SK-N-SH treated with all-trans-retinoic acid at 6 μM for 48 hours (cell line): ENCODE data around the gene C1orf105.

ENCODE experiments used
- ATAC-seq: fragments of 200-7000 bp; cut with Tn5 transposase; 3 replicates; pipeline ENCODE4 v1.9.1; 2020; ENCODE audit warnings: mild to moderate bottlenecking, moderate library complexity
- ARNTL ChIP-seq: fragments of 450-650 bp; formaldehyde crosslinking; IDR thresholded peaks from 2 replicates; pipeline ENCODE4 v1.5.0; 2020; ENCODE audit warnings: low read depth, mild to moderate bottlenecking, moderate library complexity, borderline replicate concordance
- BACH2 ChIP-seq: fragments of 250-450 bp; sonication (Bioruptor Pico); IDR thresholded peaks from 2 replicates; pipeline ENCODE4 v1.9.0; 2021; ENCODE audit warnings: mild to moderate bottlenecking, borderline replicate concordance
- CSDC2 ChIP-seq: fragments of 250-450 bp; sonication (Bioruptor Pico); IDR thresholded peaks from 2 replicates; pipeline ENCODE4 v1.5.0; 2020; ENCODE audit warnings: mild to moderate bottlenecking, moderate library complexity
- ESRRG ChIP-seq: fragments of 250-450 bp; sonication (Bioruptor Pico); IDR thresholded peaks from 2 replicates; pipeline ENCODE4 v1.6.1; 2021; ENCODE audit warnings: mild to moderate bottlenecking
- GLIS3 ChIP-seq: fragments of 250-450 bp; sonication (Bioruptor Pico); IDR thresholded peaks from 2 replicates; pipeline ENCODE4 v1.5.0; 2020; ENCODE audit warnings: mild to moderate bottlenecking, moderate library complexity
- ISL1 ChIP-seq: fragments of 250-450 bp; sonication (Bioruptor Pico); IDR thresholded peaks from 2 replicates; pipeline ENCODE4 v2.1.2; 2022; ENCODE audit warnings: mild to moderate bottlenecking, moderate library complexity
- OSR1 ChIP-seq: fragments of 250-450 bp; sonication (Bioruptor Pico); IDR thresholded peaks from 2 replicates; pipeline ENCODE4 v1.8.0; 2022; ENCODE audit warnings: moderate library complexity, mild to moderate bottlenecking, inconsistent platforms
- PPARA ChIP-seq: fragments of 250-450 bp; sonication (Bioruptor Pico); IDR thresholded peaks from 2 replicates; pipeline ENCODE4 v1.5.0; 2020; ENCODE audit warnings: mild to moderate bottlenecking, borderline replicate concordance
- RARB ChIP-seq: fragments of 250-450 bp; sonication (Bioruptor Pico); IDR thresholded peaks from 2 replicates; pipeline ENCODE4 v1.8.0; 2021; ENCODE audit warnings: mild to moderate bottlenecking, moderate library complexity
- SNAI2 ChIP-seq: fragments of 250-450 bp; sonication (Bioruptor Pico); IDR thresholded peaks from 2 replicates; pipeline ENCODE4 v1.5.0; 2020; ENCODE audit warnings: mild to moderate bottlenecking, moderate library complexity
- TCF4 ChIP-seq: fragments of 250-450 bp; sonication (Bioruptor Pico); IDR thresholded peaks from 2 replicates; pipeline ENCODE4 v1.8.0; 2021; ENCODE audit warnings: mild to moderate bottlenecking, moderate library complexity, borderline replicate concordance
- TOX ChIP-seq: fragments of 250-450 bp; sonication (Bioruptor Pico); IDR thresholded peaks from 2 replicates; pipeline ENCODE4 v1.8.0; 2021; ENCODE audit warnings: mild to moderate bottlenecking, moderate library complexity, borderline replicate concordance
- ZC3H10 ChIP-seq: fragments of 250-450 bp; sonication (Bioruptor Pico); IDR thresholded peaks from 2 replicates; pipeline ENCODE4 v1.5.1; 2021; ENCODE audit warnings: mild to moderate bottlenecking, moderate library complexity
- ZFP3 ChIP-seq: fragments of 250-450 bp; sonication (Bioruptor Pico); IDR thresholded peaks from 2 replicates; pipeline ENCODE4 v1.5.0; 2020; ENCODE audit warnings: mild to moderate bottlenecking, moderate library complexity
- ZFP30 ChIP-seq: fragments of 450-650 bp; formaldehyde crosslinking; IDR thresholded peaks from 2 replicates; pipeline ENCODE4 v1.5.0; 2022; ENCODE audit warnings: mild to moderate bottlenecking, moderate library complexity
- ZNF565 ChIP-seq: fragments of 450-650 bp; formaldehyde crosslinking; conservative IDR thresholded peaks from 2 replicates; pipeline ENCODE4 v1.5.0; 2020; ENCODE audit warnings: low read depth, mild to moderate bottlenecking, moderate library complexity
- ZNF70 ChIP-seq: fragments of 450-650 bp; formaldehyde crosslinking; IDR thresholded peaks from 2 replicates; pipeline ENCODE4 v1.5.0; 2020; ENCODE audit warnings: mild to moderate bottlenecking, moderate library complexity
- ZNF8 ChIP-seq: fragments of 450-650 bp; formaldehyde crosslinking; IDR thresholded peaks from 2 replicates; pipeline ENCODE4 v1.5.0; 2020; ENCODE audit warnings: mild to moderate bottlenecking, moderate library complexity
- TF ChIP-seq, protein P1 (sequence below): fragments of 250-450 bp; sonication (Bioruptor Pico); IDR thresholded peaks from 2 replicates; pipeline ENCODE4 v1.8.0; 2021; ENCODE audit warnings: low read depth, mild to moderate bottlenecking, moderate library complexity, borderline replicate concordance
- TF ChIP-seq, protein P2 (sequence below): fragments of 250-450 bp; sonication (Bioruptor Pico); IDR thresholded peaks from 2 replicates; pipeline ENCODE4 v1.5.1; 2020; ENCODE audit warnings: low read depth, mild to moderate bottlenecking, moderate library complexity
- TF ChIP-seq, protein P3 (sequence below): fragments of 250-450 bp; sonication (Bioruptor Pico); IDR thresholded peaks from 2 replicates; pipeline ENCODE4 v1.5.0; 2020; ENCODE audit warnings: mild to moderate bottlenecking, moderate library complexity

The C1orf105 gene

GRCh38 chr1:172382990-172383389 is 37.5 kb upstream of the C1orf105 start (continued):
- TF ChIP-seq, protein P1, sequence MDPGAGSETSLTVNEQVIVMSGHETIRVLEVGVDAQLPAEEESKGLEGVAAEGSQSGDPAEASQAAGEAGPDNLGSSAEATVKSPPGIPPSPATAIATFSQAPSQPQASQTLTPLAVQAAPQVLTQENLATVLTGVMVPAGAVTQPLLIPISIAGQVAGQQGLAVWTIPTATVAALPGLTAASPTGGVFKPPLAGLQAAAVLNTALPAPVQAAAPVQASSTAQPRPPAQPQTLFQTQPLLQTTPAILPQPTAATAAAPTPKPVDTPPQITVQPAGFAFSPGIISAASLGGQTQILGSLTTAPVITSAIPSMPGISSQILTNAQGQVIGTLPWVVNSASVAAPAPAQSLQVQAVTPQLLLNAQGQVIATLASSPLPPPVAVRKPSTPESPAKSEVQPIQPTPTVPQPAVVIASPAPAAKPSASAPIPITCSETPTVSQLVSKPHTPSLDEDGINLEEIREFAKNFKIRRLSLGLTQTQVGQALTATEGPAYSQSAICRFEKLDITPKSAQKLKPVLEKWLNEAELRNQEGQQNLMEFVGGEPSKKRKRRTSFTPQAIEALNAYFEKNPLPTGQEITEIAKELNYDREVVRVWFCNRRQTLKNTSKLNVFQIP (CRISPR knock-in tag): no peak
- TF ChIP-seq RARB (CRISPR knock-in tag): no peak
- no peak for TF ChIP-seq ZNF70
- TF ChIP-seq, protein P2, sequence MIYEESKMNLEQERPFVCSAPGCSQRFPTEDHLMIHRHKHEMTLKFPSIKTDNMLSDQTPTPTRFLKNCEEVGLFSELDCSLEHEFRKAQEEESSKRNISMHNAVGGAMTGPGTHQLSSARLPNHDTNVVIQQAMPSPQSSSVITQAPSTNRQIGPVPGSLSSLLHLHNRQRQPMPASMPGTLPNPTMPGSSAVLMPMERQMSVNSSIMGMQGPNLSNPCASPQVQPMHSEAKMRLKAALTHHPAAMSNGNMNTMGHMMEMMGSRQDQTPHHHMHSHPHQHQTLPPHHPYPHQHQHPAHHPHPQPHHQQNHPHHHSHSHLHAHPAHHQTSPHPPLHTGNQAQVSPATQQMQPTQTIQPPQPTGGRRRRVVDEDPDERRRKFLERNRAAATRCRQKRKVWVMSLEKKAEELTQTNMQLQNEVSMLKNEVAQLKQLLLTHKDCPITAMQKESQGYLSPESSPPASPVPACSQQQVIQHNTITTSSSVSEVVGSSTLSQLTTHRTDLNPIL (CRISPR knock-in tag): no peak
- TF ChIP-seq ZFP30: no peak
- TF ChIP-seq TOX (CRISPR knock-in tag): no peak
- TF ChIP-seq SNAI2 (CRISPR knock-in tag): no peak
- TF ChIP-seq ZFP3: no peak
- no peak for TF ChIP-seq ZC3H10
- TF ChIP-seq ZNF8 (CRISPR knock-in tag): no peak

DNA sequence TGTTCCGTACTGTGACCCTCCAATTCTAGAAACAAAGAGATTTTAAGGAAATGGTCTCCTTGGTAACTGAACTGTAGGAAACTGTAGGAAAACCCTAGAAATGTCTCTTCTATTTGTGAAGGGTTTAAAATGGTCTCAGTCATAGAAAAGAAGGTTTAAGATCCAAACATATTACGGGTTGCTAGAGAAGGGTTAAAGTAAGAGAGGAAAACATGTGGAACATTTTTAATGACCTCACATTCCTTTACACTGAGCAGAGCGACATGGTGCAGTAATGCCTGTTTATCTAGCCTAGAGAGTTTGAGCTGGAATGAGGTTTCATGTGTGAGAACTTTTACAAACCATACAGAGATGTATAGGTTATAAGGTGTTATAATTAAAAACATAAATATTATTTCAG is 36.9 kb upstream of the C1orf105 start:
- ATAC-seq: peak; percentile 88
- TF ChIP-seq, protein P2 (CRISPR knock-in tag): no peak
- TF ChIP-seq, protein P3, sequence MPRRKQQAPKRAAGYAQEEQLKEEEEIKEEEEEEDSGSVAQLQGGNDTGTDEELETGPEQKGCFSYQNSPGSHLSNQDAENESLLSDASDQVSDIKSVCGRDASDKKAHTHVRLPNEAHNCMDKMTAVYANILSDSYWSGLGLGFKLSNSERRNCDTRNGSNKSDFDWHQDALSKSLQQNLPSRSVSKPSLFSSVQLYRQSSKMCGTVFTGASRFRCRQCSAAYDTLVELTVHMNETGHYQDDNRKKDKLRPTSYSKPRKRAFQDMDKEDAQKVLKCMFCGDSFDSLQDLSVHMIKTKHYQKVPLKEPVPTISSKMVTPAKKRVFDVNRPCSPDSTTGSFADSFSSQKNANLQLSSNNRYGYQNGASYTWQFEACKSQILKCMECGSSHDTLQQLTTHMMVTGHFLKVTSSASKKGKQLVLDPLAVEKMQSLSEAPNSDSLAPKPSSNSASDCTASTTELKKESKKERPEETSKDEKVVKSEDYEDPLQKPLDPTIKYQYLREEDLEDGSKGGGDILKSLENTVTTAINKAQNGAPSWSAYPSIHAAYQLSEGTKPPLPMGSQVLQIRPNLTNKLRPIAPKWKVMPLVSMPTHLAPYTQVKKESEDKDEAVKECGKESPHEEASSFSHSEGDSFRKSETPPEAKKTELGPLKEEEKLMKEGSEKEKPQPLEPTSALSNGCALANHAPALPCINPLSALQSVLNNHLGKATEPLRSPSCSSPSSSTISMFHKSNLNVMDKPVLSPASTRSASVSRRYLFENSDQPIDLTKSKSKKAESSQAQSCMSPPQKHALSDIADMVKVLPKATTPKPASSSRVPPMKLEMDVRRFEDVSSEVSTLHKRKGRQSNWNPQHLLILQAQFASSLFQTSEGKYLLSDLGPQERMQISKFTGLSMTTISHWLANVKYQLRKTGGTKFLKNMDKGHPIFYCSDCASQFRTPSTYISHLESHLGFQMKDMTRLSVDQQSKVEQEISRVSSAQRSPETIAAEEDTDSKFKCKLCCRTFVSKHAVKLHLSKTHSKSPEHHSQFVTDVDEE (CRISPR knock-in tag): no peak
- no peak for TF ChIP-seq ZFP3
- TF ChIP-seq BACH2 (CRISPR knock-in tag): no peak
- no peak for TF ChIP-seq ZNF8 (CRISPR knock-in tag)
- no peak for TF ChIP-seq CSDC2 (CRISPR knock-in tag)
- no peak for TF ChIP-seq TCF4 (CRISPR knock-in tag)
- TF ChIP-seq ARNTL (CRISPR knock-in tag): no peak
- TF ChIP-seq OSR1: no peak
- no peak for TF ChIP-seq SNAI2 (CRISPR knock-in tag)

GRCh38 chr1:172384656-172385055 is 35.8 kb upstream of the C1orf105 start:
- TF ChIP-seq, protein P3 (CRISPR knock-in tag): no peak
- TF ChIP-seq ZNF70: no peak
- TF ChIP-seq OSR1: no peak
- no peak for TF ChIP-seq ARNTL (CRISPR knock-in tag)
- no peak for TF ChIP-seq GLIS3 (CRISPR knock-in tag)
- TF ChIP-seq SNAI2 (CRISPR knock-in tag): no peak
- no peak for TF ChIP-seq ZNF8 (CRISPR knock-in tag)
- TF ChIP-seq ESRRG (CRISPR knock-in tag): no peak
- no peak for ATAC-seq

DNA sequence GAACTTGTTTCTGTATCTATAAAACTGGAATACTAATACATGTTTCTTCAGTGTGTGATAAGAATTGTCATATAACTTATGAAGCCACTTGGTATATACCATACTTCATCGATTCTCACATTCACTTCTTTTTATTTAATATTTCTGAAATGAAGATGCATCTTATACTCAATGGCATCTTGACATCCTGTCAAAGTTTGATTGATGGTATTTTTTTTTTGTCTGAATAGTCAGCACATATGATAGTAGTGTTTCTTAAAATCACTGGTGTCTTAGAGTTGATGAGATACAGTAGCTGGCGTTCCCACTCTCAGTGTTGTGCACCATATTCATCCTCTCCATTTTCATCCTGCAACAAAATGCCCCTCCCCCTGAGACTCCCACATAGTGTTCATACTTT is 34.4 kb upstream of the C1orf105 start:
- TF ChIP-seq ZC3H10 (no peak), ZFP30 (no peak), PPARA (CRISPR knock-in tag) (no peak), ZNF8 (CRISPR knock-in tag) (no peak), RARB (CRISPR knock-in tag) (no peak), GLIS3 (CRISPR knock-in tag) (no peak), OSR1 (no peak), ISL1 (CRISPR knock-in tag) (no peak), SNAI2 (CRISPR knock-in tag) (no peak), ZNF565 (CRISPR knock-in tag) (no peak)
- no peak for ATAC-seq
